Kidney (tissue), 14 donors: Measurements from ENCODE around the gene ERBB4. TPM values are rescaled to one million over a fixed set of nuclear protein-coding genes. Genes with fewer than 3 reads are reported as not detected.

ENCODE experiments used
- DNase-seq, 5 donors: peaks; one replicate each; pipeline ENCODE4 v3.0.0-alpha.2; 2013 to 2020
- FAIRE-seq: peaks from 2 replicates; lab custom pipeline; 2012; peaks lifted over from hg19 to GRCh38; lab: Jason Lieb, UNC
- H3K27ac ChIP-seq, 2 donors: one replicate each; pipeline ENCODE4 v1.7.0; 2013; ENCODE audit warnings: low read depth in 2 of 2, low read length in 2 of 2, inconsistent platforms in 1 of 2
- H3K27me3 ChIP-seq: one replicate; pipeline ENCODE4 v1.7.1; 2013; ENCODE audit warnings: low read length, inconsistent platforms; ENCODE audit not compliant: control insufficient read depth, insufficient read depth
- H3K36me3 ChIP-seq, 3 donors: one replicate each; pipeline versions ENCODE4 v1.7.0 to v1.7.1; 2013; ENCODE audit warnings: low read length in 3 of 3, control low read depth in 1 of 3, inconsistent platforms in 1 of 3; ENCODE audit not compliant: insufficient read depth in 3 of 3, control insufficient read depth in 2 of 3
- H3K4me1 ChIP-seq, 3 donors: one replicate each; pipeline versions ENCODE4 v1.7.0 to v1.7.1; 2013; ENCODE audit warnings: low read length in 3 of 3, inconsistent platforms in 1 of 3, low read depth in 1 of 3; ENCODE audit not compliant: control insufficient read depth in 2 of 3, insufficient read depth in 2 of 3
- H3K4me3 ChIP-seq, 3 donors: one replicate each; pipeline versions ENCODE4 v1.7.0 to v1.8.1; 2013; ENCODE audit warnings: low read length in 3 of 3, control low read depth in 1 of 3, inconsistent platforms in 1 of 3
- H3K9ac ChIP-seq, 3 donors: one replicate each; pipeline versions ENCODE4 v1.7.0 to v1.7.1; 2013; ENCODE audit warnings: low read length in 3 of 3, control low read depth in 1 of 3, inconsistent platforms in 1 of 3
- H3K9me3 ChIP-seq, 3 donors: one replicate each; pipeline versions ENCODE4 v1.7.0 to v1.7.1; 2013; ENCODE audit warnings: low read length in 3 of 3, control low read depth in 1 of 3, inconsistent platforms in 1 of 3; ENCODE audit not compliant: control insufficient read depth in 2 of 3, insufficient read depth in 1 of 3
- CTCF ChIP-seq: IDR thresholded peaks from 3 replicates; pipeline ENCODE4 v1.5.1; 2012; ENCODE audit warnings: mild to moderate bottlenecking, moderate library complexity, borderline replicate concordance; ENCODE audit not compliant: insufficient read depth; ENCODE audit errors: extremely low read depth
- intact Hi-C: fragments of 100-400 bp; cut with DNase I; formaldehyde crosslinking; loops from one replicate; pipeline ENCODE4 v1.11.1; 2022
- polyA plus RNA-seq: library from polyadenylated mRNA; stranded (reverse); fragments of 350-450 nt; fragmentation: Illumina TruSeq; extraction: RNeasy Lipid Tissue Mini Kit (QIAGEN cat#74804); gene quantifications from one replicate; pipeline ENCODE4 v1.2.3, GENCODE V29; 2014; ENCODE audit warnings: low read depth, low replicate concordance; ENCODE audit not compliant: insufficient read depth
- total RNA-seq: library from RNA; stranded (reverse); fragmentation: NEBNext Ultra II Directional; extraction: Animal tissue kit (Norgen Biotek cat#: 25700); gene quantifications from one replicate; pipeline ENCODE4 v1.2.1, GENCODE V29; 2021
- donor health status: control.
- donor health status: control.
- donor health status: control.
- donor health status: control.
- donor health status: control.
- donor health status: DM: yes; HTN: yes; CAD: no.
- donor health status: Normal renal cell carcinoma (clear cell type).

Gene ERBB4
- total and polyA plus RNA-seq, 2 donors from 2014 or later = 3.9 to 152 TPM

GRCh38 chr2:212269005-212269404 lies 269.6 kb downstream of the ERBB4 start:
- TF ChIP-seq CTCF = no peak
- H3K9ac ChIP-seq = no peak overlapping the region
- no peaks in the 10 kb centered on the region for H3K36me3 ChIP-seq
- DNase-seq (no peak), FAIRE-seq (no peak)
- no peaks in the 10 kb centered on the region for H3K27me3 ChIP-seq
- no peaks in the 10 kb centered on the region for H3K9me3 ChIP-seq
- intact Hi-C loops = no loop called here
- no peak overlapping the region for H3K27ac ChIP-seq
- H3K4me3 ChIP-seq = no peak overlapping the region
- H3K4me1 ChIP-seq = peaks cover 0 to 2% (median 0%) of the 10 kb centered on the region in 3 donors

- Histone ChIP-seq H3K27ac (no peak overlapping the region), H3K4me1 (peaks cover 0 to 2% (median 0%) of the 10 kb centered on the region in 3 donors), H3K27me3 (no peaks in the 10 kb centered on the region), H3K9me3 (no peaks in the 10 kb centered on the region), H3K36me3 (no peaks in the 10 kb centered on the region), H3K9ac (no peak overlapping the region), H3K4me3 (no peak overlapping the region)
- FAIRE-seq (no peak), DNase-seq (no peak)
- intact Hi-C loops = no loop called here
- no peak for TF ChIP-seq CTCF
These were observed 272.3 kb downstream of the ERBB4 start for GRCh38 chr2:212266297-212266696.

- Histone ChIP-seq H3K4me1 (peaks cover 0 to 2% (median 0%) of the 10 kb centered on the region in 3 donors), H3K9ac (no peak overlapping the region), H3K36me3 (no peaks in the 10 kb centered on the region), H3K27ac (no peak overlapping the region), H3K27me3 (no peaks in the 10 kb centered on the region), H3K4me3 (peak overlapping the region in 1 of 3 donors; percentile 38), H3K9me3 (no peaks in the 10 kb centered on the region)
- intact Hi-C loops = no loop called here
- no peak for TF ChIP-seq CTCF
- DNase-seq = no peak
- FAIRE-seq = no peak
These were observed 272.8 kb downstream of the ERBB4 start for GRCh38 chr2:212265777-212266176.

GRCh38 chr2:212264187-212264586 lies 274.4 kb downstream of the ERBB4 start:
- TF ChIP-seq CTCF = no peak
- H3K27me3 ChIP-seq = no peaks in the 10 kb centered on the region
- H3K9me3 ChIP-seq = no peaks in the 10 kb centered on the region
- peaks cover 0 to 2% (median 0%) of the 10 kb centered on the region in 3 donors for H3K4me1 ChIP-seq
- H3K36me3 ChIP-seq = no peaks in the 10 kb centered on the region
- no peak for FAIRE-seq
- peak in 3 of 5 donors; percentile 38 to 76 (median 67) for DNase-seq
- no peak overlapping the region for H3K9ac ChIP-seq
- H3K4me3 ChIP-seq = no peak overlapping the region
- intact Hi-C loops = no loop called here
- H3K27ac ChIP-seq = no peak overlapping the region
